Activated T-helper 1 cell treated with anti-CD3 and anti-CD28 coated beads, Interleukin-2, amount 50 U/mL, for 16 hours (primary cell): ENCODE results near the gene NGF.

Experiments
- DNase-seq, 2 donors: peaks; one replicate each; pipeline ENCODE4 v3.0.0-alpha.2; 2020; ENCODE audit warnings: low read depth in 1 of 2, low spot score in 1 of 2

NGF gene

GRCh38 chr1:115283681-115284146 is 54.3 kb downstream of the NGF start:
- DNase-seq = no peak

GRCh38 chr1:115283249-115283648 is 54.8 kb downstream of the NGF start:
- DNase-seq = no peak

GRCh38 chr1:115282807-115283208 is 55.2 kb downstream of the NGF start:
- no peak for DNase-seq

- DNase-seq = no peak
These were observed 56.9 kb downstream of the NGF start for GRCh38 chr1:115281143-115281542.

- no peak for DNase-seq
These were observed 58.0 kb downstream of the NGF start for GRCh38 chr1:115280064-115280463.

GRCh38 chr1:115278211-115278610 is 59.8 kb downstream of the NGF start:
- DNase-seq = no peak

GRCh38 chr1:115277276-115277675 is 60.8 kb downstream of the NGF start:
- DNase-seq = no peak

- no peak for DNase-seq
These were observed 62.8 kb downstream of the NGF start for GRCh38 chr1:115275216-115275615.

GRCh38 chr1:115274467-115274866 is 63.6 kb downstream of the NGF start:
- DNase-seq = no peak

GRCh38 chr1:115266729-115267421 is 71.2 kb downstream of the NGF start:
- no peak for DNase-seq

GRCh38 chr1:115265099-115265498 is 73.0 kb downstream of the NGF start:
- no peak for DNase-seq

GRCh38 chr1:115262886-115263285 is 75.2 kb downstream of the NGF start:
- DNase-seq = no peak

GRCh38 chr1:115261496-115261895 is 76.6 kb downstream of the NGF start:
- no peak for DNase-seq

GRCh38 chr1:115258302-115258866 is 79.7 kb downstream of the NGF start:
- no peak for DNase-seq

GRCh38 chr1:115257591-115257990 is 80.5 kb downstream of the NGF start:
- no peak for DNase-seq

GRCh38 chr1:115255154-115255553 is 82.9 kb downstream of the NGF start:
- no peak for DNase-seq

- no peak for DNase-seq
These were observed 85.5 kb downstream of the NGF start for GRCh38 chr1:115252585-115252984.

GRCh38 chr1:115251856-115252255 is 86.2 kb downstream of the NGF start:
- no peak for DNase-seq

GRCh38 chr1:115251340-115251748 is 86.7 kb downstream of the NGF start:
- DNase-seq = no peak

GRCh38 chr1:115246526-115246925 is 91.5 kb downstream of the NGF start:
- no peak for DNase-seq

GRCh38 chr1:115245227-115245626 is 92.8 kb downstream of the NGF start:
- no peak for DNase-seq

GRCh38 chr1:115242543-115242942 is 95.5 kb downstream of the NGF start:
- no peak for DNase-seq

- no peak for DNase-seq
These were observed 96.7 kb downstream of the NGF start for GRCh38 chr1:115241309-115241708.
